ENCODE results near the gene MED12L. TPM values are rescaled to one million over a fixed set of nuclear protein-coding genes. Genes with fewer than 3 reads are reported as not detected.

MED12L gene
- total RNA-seq, 4 donors from 2014 or later: 1.6 to 23.7 (median 4.0) TPM

DNA sequence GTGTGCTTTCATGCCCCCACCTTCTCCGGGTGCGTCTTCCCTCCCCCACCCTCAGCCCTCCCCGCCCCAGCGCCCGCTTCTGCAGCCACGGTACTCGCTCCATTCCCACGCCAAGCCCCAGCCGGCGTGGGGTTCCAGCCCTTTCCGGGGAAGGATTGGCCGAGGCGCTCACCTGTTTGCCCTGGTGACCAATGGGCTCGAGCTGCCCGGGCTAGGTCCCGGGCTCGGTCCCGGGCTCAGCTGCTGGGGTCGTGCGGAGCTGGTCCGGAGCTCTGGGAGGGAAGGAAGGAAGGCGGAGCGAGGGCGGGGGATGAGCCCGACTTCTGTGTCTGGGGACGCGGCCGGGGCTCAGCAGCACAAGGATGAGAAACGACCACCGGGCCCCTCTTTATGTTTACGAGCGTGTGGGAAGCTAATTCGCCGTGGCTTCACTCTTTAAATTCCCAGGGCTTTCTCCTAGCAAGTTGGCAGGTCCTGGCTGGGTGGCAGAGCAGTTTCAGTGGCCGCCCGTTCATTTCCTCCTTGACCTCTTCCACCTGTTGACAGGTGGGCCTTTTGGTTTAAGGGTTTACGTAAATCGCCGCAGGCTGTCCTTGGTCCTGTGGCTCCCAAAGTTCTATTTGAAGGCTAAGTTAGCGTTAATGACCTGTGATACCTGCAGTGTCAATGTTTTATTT lies 375.4 kb downstream of the MED12L start, which contains the start of gene IGSF10:
Gene IGSF10 (minus strand): TSS at position 288 of the 677 bp plus-strand sequence. CDS start 2,352 bp downstream, outside the sequence.
- Histone ChIP-seq H3K9me3 (no peaks in the 10 kb centered on the region), H3K4me1 (no peaks in the 10 kb centered on the region), H3K36me3 (no peaks in the 10 kb centered on the region), H3K4me3 (replicated peaks in 1 of 3) (peak within 1 kb of the TSS; percentile 25 to 52 (median 33)), H3K27me3 (no peaks in the 10 kb centered on the region), H3K27ac (no peak within 1 kb of the TSS)
- DNase-seq: peak; percentile 3 to 12
- no peak for TF ChIP-seq POLR2A (IDR thresholded peaks at IDR 0.05)
- TF ChIP-seq, protein P1, sequence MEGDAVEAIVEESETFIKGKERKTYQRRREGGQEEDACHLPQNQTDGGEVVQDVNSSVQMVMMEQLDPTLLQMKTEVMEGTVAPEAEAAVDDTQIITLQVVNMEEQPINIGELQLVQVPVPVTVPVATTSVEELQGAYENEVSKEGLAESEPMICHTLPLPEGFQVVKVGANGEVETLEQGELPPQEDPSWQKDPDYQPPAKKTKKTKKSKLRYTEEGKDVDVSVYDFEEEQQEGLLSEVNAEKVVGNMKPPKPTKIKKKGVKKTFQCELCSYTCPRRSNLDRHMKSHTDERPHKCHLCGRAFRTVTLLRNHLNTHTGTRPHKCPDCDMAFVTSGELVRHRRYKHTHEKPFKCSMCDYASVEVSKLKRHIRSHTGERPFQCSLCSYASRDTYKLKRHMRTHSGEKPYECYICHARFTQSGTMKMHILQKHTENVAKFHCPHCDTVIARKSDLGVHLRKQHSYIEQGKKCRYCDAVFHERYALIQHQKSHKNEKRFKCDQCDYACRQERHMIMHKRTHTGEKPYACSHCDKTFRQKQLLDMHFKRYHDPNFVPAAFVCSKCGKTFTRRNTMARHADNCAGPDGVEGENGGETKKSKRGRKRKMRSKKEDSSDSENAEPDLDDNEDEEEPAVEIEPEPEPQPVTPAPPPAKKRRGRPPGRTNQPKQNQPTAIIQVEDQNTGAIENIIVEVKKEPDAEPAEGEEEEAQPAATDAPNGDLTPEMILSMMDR (IDR thresholded peaks at IDR 0.05): no peak
- 8 to 10% methylated on average over 35 to 36 of the region's 40 CpGs for WGBS, 2 donors
- intact Hi-C loops (cut with DNase I): loop anchor here (10.0 kb wide), 1 partner anchor 184 kb away; no protein-coding TSS in a partner anchor

- Histone ChIP-seq H3K27ac (no peak overlapping the region), H3K4me1 (no peaks in the 10 kb centered on the region), H3K27me3 (no peaks in the 10 kb centered on the region), H3K9me3 (no peaks in the 10 kb centered on the region), H3K36me3 (no peaks in the 10 kb centered on the region), H3K4me3 (replicated peaks in 1 of 3) (no peak overlapping the region)
- DNase-seq: no peak
- TF ChIP-seq, protein P1 (IDR thresholded peaks at IDR 0.05): no peak
- no peak for TF ChIP-seq POLR2A (IDR thresholded peaks at IDR 0.05)
- intact Hi-C loops (cut with DNase I): loop anchor here (10.0 kb wide), 1 partner anchor 182 kb away; no protein-coding TSS in a partner anchor
- 93 to 94% methylated on average over 6 of the region's 6 CpGs for WGBS, 2 donors
Measured at GRCh38 chr3:151462278-151462780, 376.9 kb downstream of the MED12L start.

DNA sequence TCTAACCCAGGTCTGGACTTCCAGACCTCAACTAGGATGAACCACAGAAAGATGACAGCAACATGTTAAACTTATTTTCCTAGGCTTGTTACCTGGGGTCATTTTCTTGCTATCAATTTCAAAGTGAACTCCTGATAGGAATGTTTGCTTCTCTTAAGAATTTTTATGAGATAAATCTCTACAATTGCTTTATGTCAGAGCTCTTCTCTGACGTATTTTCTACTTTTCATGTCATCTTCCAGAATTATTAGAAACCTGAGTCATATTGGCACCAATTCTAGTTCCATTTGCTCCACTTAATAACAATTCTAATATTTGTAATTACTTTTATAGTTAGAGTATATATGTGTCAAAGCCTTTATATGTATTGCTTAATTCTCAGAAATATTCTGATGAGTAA lies 377.5 kb downstream of the MED12L start:
- 91 to 94% methylated on average over 1 of the region's 1 CpG for WGBS, 2 donors
- Histone ChIP-seq H3K4me3 (replicated peaks in 1 of 3) (no peak overlapping the region), H3K4me1 (no peaks in the 10 kb centered on the region), H3K27ac (no peak overlapping the region), H3K36me3 (no peaks in the 10 kb centered on the region), H3K27me3 (no peaks in the 10 kb centered on the region), H3K9me3 (no peaks in the 10 kb centered on the region)
- no peak for TF ChIP-seq POLR2A (IDR thresholded peaks at IDR 0.05)
- TF ChIP-seq, protein P1 (IDR thresholded peaks at IDR 0.05): no peak
- intact Hi-C loops (cut with DNase I): loop anchor here (10.0 kb wide), 1 partner anchor 182 kb away; no protein-coding TSS in a partner anchor
- DNase-seq: no peak

DNA sequence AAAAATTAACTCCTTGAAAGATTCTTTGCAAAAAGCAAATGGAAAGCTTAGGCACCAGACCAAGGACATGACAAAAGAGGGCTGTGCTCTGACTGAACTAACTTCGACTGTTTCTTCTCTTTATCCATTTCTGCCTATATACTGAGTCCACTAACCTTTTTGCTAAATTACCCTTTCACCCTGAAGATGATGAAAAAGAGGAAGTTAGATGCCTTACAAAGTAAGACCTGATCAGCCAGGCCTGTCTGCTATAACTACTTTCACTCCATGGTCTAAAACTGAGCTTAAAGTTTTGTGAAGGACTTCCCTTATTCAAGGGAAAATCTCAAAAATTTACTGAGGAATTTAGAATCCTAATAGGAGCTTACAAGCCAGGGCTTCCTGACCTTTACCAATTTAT lies 381.6 kb downstream of the MED12L start:
- Histone ChIP-seq H3K27me3 (no peaks in the 10 kb centered on the region), H3K4me3 (replicated peaks in 1 of 3) (no peak overlapping the region), H3K27ac (no peak overlapping the region), H3K36me3 (no peaks in the 10 kb centered on the region), H3K4me1 (no peaks in the 10 kb centered on the region), H3K9me3 (no peaks in the 10 kb centered on the region)
- DNase-seq: no peak
- intact Hi-C loops (cut with DNase I): loop anchor here (5.0 to 10.0 kb wide), 2 partner anchors 178 to 370 kb away; no protein-coding TSS in a partner anchor
- 92 to 96% methylated on average over 1 of the region's 1 CpG for WGBS, 2 donors
- TF ChIP-seq POLR2A (IDR thresholded peaks at IDR 0.05): no peak
- TF ChIP-seq, protein P1 (IDR thresholded peaks at IDR 0.05): no peak

Measured in thyroid gland (tissue), 4 donors.